Mesendoderm (in vitro differentiated cells): ENCODE results near the gene GPR149.
"Not testable (repeated sequence)": the region's sequence is repeated elsewhere in the genome, so short reads cannot be mapped to it uniquely, and the experiment has no call there.

Experiments
- DNase-seq: peaks from one replicate; pipeline ENCODE4 v3.0.0; 2013
- H2AK5ac ChIP-seq: 2 replicates; pipeline ENCODE4 v1.6.1; 2013; ENCODE audit warnings: low read length, inconsistent platforms
- H2BK120ac ChIP-seq: 2 replicates; pipeline ENCODE4 v1.6.1; 2013; ENCODE audit warnings: low read depth, mild to moderate bottlenecking, low read length, moderate library complexity, mixed read lengths
- H2BK15ac ChIP-seq: replicated peaks from 2 replicates; pipeline ENCODE4 v1.6.1; 2013; ENCODE audit warnings: low read depth, mild to moderate bottlenecking, moderate library complexity
- H2BK5ac ChIP-seq: 2 replicates; pipeline ENCODE4 v1.6.1; 2013; ENCODE audit warnings: low read length, inconsistent platforms
- H3K18ac ChIP-seq: 2 replicates; pipeline ENCODE4 v1.6.1; 2013; ENCODE audit warnings: mild to moderate bottlenecking, low read length, mixed read lengths
- H3K23ac ChIP-seq: one replicate; pipeline ENCODE4 v1.6.1; 2013; ENCODE audit warnings: low read length
- H3K27ac ChIP-seq: 2 replicates; pipeline ENCODE4 v1.5.1; 2013; ENCODE audit warnings: low read depth, mild to moderate bottlenecking, inconsistent platforms, low read length, moderate library complexity
- H3K27me3 ChIP-seq: 2 replicates; pipeline ENCODE4 v1.6.1; 2013; ENCODE audit warnings: low read length, control low read depth, mild to moderate bottlenecking, inconsistent platforms; ENCODE audit not compliant: insufficient read depth, poor library complexity
- H3K36me3 ChIP-seq: 2 replicates; pipeline ENCODE4 v1.6.1; 2013; ENCODE audit warnings: low read length, inconsistent platforms; ENCODE audit not compliant: control insufficient read depth, insufficient read depth
- H3K4ac ChIP-seq: one replicate; pipeline ENCODE4 v1.6.1; 2013; ENCODE audit warnings: low read depth, mild to moderate bottlenecking, low read length, moderate library complexity
- H3K4me1 ChIP-seq: 2 replicates; pipeline ENCODE4 v1.6.1; 2013; ENCODE audit warnings: low read depth, low read length, inconsistent platforms; ENCODE audit not compliant: control insufficient read depth
- H3K4me2 ChIP-seq: 2 replicates; pipeline ENCODE4 v1.6.1; 2013; ENCODE audit warnings: low read length
- H3K4me3 ChIP-seq: 2 replicates; pipeline ENCODE4 v1.5.1; 2013; ENCODE audit warnings: mild to moderate bottlenecking, low read length
- H3K56ac ChIP-seq: one replicate; pipeline ENCODE4 v1.6.1; 2013; ENCODE audit warnings: low read length
- H3K79me1 ChIP-seq: 2 replicates; pipeline ENCODE4 v1.6.1; 2013; ENCODE audit warnings: low read length, inconsistent platforms
- H3K79me2 ChIP-seq: 2 replicates; pipeline ENCODE4 v1.6.1; 2013; ENCODE audit warnings: mild to moderate bottlenecking, low read length; ENCODE audit not compliant: control insufficient read depth, insufficient read depth
- H3K9ac ChIP-seq: 2 replicates; pipeline ENCODE4 v1.6.1; 2013; ENCODE audit warnings: low read length, inconsistent platforms
- H4K5ac ChIP-seq: one replicate; pipeline ENCODE4 v1.6.1; 2013; ENCODE audit warnings: low read length
- H4K8ac ChIP-seq: one replicate; pipeline ENCODE4 v1.6.1; 2013; ENCODE audit warnings: low read depth, mild to moderate bottlenecking, control low read depth, low read length, moderate library complexity
- WGBS: extraction: QIAGEN DNeasy Blood & Tissue Kit; methylation state at CpG from one replicate; pipeline ENCODE4 v1.1.7; 2013; ENCODE audit warnings: low lambda C conversion rate, missing lambda C conversion rate; ENCODE audit not compliant: insufficient coverage; ENCODE audit errors: extremely low coverage; 5-methylcytosine and 5-hydroxymethylcytosine counted together

The GPR149 gene

DNA sequence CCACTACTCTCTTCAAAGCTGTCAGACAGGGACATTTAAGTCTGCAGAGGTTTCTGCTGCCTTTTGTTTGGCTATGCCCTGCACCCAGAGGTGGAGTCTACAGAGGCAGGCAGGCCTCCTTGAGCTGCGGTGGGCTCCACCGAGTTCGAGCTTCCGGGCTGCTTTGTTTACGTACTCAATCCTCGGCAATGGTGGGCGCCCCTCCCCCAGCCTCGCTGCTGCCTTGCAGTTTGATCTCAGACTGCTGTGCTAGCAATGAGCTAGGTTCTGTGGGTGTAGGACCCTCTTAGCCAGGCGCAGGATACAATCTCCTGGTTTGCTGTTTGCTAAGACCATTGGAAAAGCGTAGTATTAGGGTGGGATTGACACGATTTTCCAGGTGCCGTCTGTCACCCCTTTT, 9.1 kb upstream of the GPR149 start:
- H3K79me1 ChIP-seq, DNase-seq, H4K8ac ChIP-seq, H3K27ac ChIP-seq, H3K4me1 ChIP-seq, H2BK15ac ChIP-seq, H3K4ac ChIP-seq, H3K4me3 ChIP-seq, H2BK120ac ChIP-seq, H2AK5ac ChIP-seq, H3K56ac ChIP-seq, H4K5ac ChIP-seq, H3K23ac ChIP-seq, H2BK5ac ChIP-seq, H3K4me2 ChIP-seq, H3K18ac ChIP-seq, H3K9ac ChIP-seq, H3K36me3 ChIP-seq, H3K79me2 ChIP-seq, H3K27me3 ChIP-seq: not testable (repeated sequence)
- WGBS, result no CpG with 5 or more reads among the region's 12 CpGs

DNA sequence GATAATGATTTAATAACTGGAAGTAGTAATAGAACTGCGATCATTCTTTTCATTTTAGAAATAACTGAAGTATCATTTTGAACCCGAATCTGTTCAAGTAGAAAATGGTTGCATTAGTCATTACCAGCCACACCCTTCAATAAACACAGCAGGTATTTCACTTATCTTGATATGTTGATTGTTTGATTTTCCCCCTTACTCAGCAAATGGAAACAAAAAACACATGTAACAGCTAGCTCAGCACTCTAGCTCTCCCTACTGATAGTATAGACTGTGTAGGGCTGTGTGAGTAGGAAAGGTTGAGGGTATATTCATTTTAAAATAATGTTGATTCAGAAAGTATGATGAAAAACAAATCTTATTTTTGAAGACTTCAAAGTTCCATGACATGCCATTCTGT, 1.1 kb upstream of the GPR149 start:
- Histone ChIP-seq H3K56ac (no peak overlapping the region), H2BK15ac (no peak overlapping the region), H3K9ac (no peak overlapping the region), H4K8ac (no peak overlapping the region), H3K36me3 (no peaks in the 10 kb centered on the region), H3K4me3 (no peak overlapping the region), H3K23ac (no peak overlapping the region), H3K18ac (no peak overlapping the region), H3K79me1 (no peaks in the 10 kb centered on the region), H3K79me2 (no peaks in the 10 kb centered on the region), H2AK5ac (no peak overlapping the region), H3K27me3 (peaks cover 5% of the 10 kb centered on the region), H3K4me2 (no peak overlapping the region), H4K5ac (no peak overlapping the region), H3K4me1 (no peaks in the 10 kb centered on the region), H3K4ac (no peak overlapping the region), H2BK120ac (no peak overlapping the region), H3K27ac (no peak overlapping the region), H2BK5ac (no peak overlapping the region)
- peak; percentile 33 for DNase-seq
- no CpG with 5 or more reads among the region's 2 CpGs for WGBS

DNA sequence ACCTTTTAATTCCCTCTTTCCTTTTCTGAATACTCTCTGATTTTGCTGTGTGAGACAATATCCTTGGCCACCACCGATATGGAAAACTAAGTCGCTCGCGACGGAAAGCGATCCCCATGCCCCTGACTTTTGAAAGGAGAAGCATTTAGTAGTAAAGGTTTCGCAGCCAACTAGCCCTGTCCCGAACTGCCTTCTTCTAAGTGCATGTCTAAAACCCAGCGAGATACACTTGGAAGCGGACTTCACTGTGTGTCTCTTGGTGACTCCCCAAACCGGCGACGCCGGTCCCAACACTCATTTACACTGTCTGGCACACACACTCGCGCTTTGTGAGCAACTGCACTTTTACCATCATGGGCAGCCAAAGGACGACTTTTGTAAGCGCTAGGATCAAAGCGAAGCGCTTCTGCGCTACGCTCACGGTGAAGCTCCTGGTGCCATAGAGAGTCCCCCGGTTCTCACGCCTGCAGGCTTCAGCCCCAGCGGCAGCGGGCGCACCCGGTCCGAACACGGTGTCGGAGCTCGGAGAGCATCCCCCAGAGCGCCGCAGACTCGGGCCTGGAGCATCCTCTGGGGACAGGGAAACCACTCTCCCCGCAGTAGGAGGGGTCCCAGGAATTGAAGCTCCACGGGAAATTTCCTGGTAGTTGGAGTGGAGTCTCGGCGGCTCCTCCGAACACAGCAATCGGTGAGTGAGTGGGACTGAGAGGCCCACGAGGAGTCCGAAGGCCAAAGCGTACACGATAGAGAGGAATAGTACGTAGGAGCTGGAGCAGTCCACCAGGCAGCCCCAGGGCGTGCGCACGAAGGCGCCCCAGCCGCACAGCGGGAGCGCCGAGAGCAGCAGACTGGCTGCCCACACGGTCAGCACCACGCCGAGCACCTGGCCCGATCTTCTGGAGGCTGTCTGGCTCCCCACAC, 1.4 kb downstream of the GPR149 start:
- H3K4me2 ChIP-seq, result peak overlapping the region; percentile 38
- H3K27ac ChIP-seq, result no peak overlapping the region
- H3K4me3 ChIP-seq, result peak overlapping the region; percentile 25
- no peak overlapping the region for H3K4ac ChIP-seq
- H3K36me3 ChIP-seq, result no peaks in the 10 kb centered on the region
- H3K9ac ChIP-seq, result peak overlapping the region; percentile 33
- H3K79me2 ChIP-seq, result no peaks in the 10 kb centered on the region
- H2BK5ac ChIP-seq, result no peak overlapping the region
- no peaks in the 10 kb centered on the region for H3K4me1 ChIP-seq
- H3K79me1 ChIP-seq, result no peaks in the 10 kb centered on the region
- DNase-seq, result peak; percentile 55
- no peak overlapping the region for H4K8ac ChIP-seq
- peak overlapping the region; percentile 25 for H3K23ac ChIP-seq
- no peak overlapping the region for H2BK120ac ChIP-seq
- no CpG with 5 or more reads among the region's 59 CpGs for WGBS
- no peak overlapping the region for H3K18ac ChIP-seq
- H3K27me3 ChIP-seq, result peaks cover 5% of the 10 kb centered on the region
- H2BK15ac ChIP-seq, result no peak overlapping the region
- no peak overlapping the region for H2AK5ac ChIP-seq
- H4K5ac ChIP-seq, result no peak overlapping the region
- H3K56ac ChIP-seq, result peak overlapping the region; percentile 80

DNA sequence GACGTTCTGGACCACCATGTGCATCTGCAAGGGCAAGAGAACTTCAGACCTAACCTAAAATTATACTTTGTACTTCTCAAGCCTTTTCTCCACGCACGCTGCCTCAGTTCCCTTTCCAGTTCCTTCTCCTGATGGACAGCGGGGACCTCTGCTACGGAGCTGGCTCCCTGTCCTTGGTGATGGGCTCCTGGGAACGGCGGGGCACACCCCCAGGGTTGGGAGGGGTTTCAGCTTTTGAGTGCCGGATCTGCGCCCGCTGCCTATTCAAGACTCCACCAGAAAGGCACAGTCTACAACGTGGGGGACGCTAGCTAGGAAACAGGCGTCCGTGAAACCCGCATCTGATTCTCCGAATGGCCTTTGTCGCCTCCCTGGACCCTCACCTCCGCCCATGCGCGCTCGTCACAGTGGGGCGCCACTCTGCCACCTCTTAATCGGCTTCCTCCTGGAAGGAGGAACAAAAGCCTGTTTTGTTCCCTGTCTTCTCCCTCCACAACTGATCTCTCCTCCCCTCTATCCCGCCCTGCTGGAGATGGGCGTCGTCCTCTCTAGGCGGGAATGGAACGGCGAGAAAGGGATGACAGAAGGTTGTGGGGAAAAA, 2.2 kb downstream of the GPR149 start:
- Histone ChIP-seq H3K4ac (no peak overlapping the region), H3K79me2 (no peaks in the 10 kb centered on the region), H3K4me1 (no peaks in the 10 kb centered on the region), H3K79me1 (no peaks in the 10 kb centered on the region), H2BK15ac (no peak overlapping the region), H2BK120ac (no peak overlapping the region), H3K18ac (no peak overlapping the region), H3K23ac (no peak overlapping the region), H3K56ac (peak overlapping the region; percentile 80), H3K36me3 (no peaks in the 10 kb centered on the region), H4K8ac (no peak overlapping the region), H4K5ac (no peak overlapping the region), H2BK5ac (no peak overlapping the region), H3K9ac (peak overlapping the region; percentile 2), H3K27me3 (peaks cover 5% of the 10 kb centered on the region), H3K4me3 (peak overlapping the region; percentile 1), H3K4me2 (peak overlapping the region; percentile 38), H3K27ac (no peak overlapping the region), H2AK5ac (no peak overlapping the region)
- WGBS, result no CpG with 5 or more reads among the region's 29 CpGs
- peak; percentile 68 for DNase-seq

DNA sequence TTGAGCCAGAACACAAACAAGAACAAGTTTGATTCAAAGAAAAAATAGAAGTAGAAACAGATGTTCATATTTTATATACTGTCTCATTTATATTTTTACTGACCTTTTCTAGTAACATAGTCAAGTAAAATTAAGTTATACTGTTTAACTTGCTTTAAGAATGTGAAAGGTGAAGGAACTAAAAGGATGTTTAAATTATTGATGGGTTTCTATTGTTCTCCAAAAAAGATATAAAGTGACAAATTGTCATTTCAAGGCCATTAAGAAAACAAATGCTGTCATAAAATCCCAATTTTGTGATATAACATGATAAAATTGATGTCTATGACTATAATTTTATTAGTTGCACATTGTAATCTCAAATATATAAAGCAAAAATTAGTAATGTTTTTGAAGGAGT, 7.3 kb downstream of the GPR149 start:
- Histone ChIP-seq H3K36me3 (no peaks in the 10 kb centered on the region), H3K18ac (no peak overlapping the region), H3K4me2 (no peak overlapping the region), H3K4me1 (no peaks in the 10 kb centered on the region), H3K9ac (no peak overlapping the region), H3K23ac (no peak overlapping the region), H3K79me1 (no peaks in the 10 kb centered on the region), H3K4me3 (no peak overlapping the region), H4K5ac (no peak overlapping the region), H2AK5ac (no peak overlapping the region), H3K27me3 (no peaks in the 10 kb centered on the region), H3K27ac (no peak overlapping the region), H3K56ac (no peak overlapping the region), H2BK5ac (no peak overlapping the region), H4K8ac (no peak overlapping the region), H2BK15ac (no peak overlapping the region), H3K4ac (no peak overlapping the region), H3K79me2 (no peaks in the 10 kb centered on the region), H2BK120ac (no peak overlapping the region)
- no peak for DNase-seq
